LNCaP clone FGC (cell line): ENCODE results near the gene PXT1.

Source experiments
- DNase-seq: peaks from one replicate; pipeline ENCODE4 v3.0.0-alpha.2; 2011; ENCODE audit warnings: low read depth
- H3K4me3 ChIP-seq: 2 replicates; pipeline ENCODE4 v1.5.1; 2011; ENCODE audit warnings: mild to moderate bottlenecking, low read depth, low read length, control low read depth
- CTCF ChIP-seq: IDR thresholded peaks from 2 replicates; pipeline ENCODE4 v1.5.1; 2012; ENCODE audit warnings: mild to moderate bottlenecking; ENCODE audit not compliant: control insufficient read depth, insufficient read depth; ENCODE audit errors: extremely low read depth

The PXT1 gene

GRCh38 chr6:36353411-36353915 lies 89.2 kb downstream of the PXT1 start:
- TF ChIP-seq CTCF, result no peak
- H3K4me3 ChIP-seq, result no peak overlapping the region
- DNase-seq, result no peak

GRCh38 chr6:36352477-36353157 lies 90.0 kb downstream of the PXT1 start:
- TF ChIP-seq CTCF, result no peak
- H3K4me3 ChIP-seq, result no peak overlapping the region
- DNase-seq, result no peak

- no peak for TF ChIP-seq CTCF
- H3K4me3 ChIP-seq, result no peak overlapping the region
- DNase-seq, result no peak
These were observed 91.7 kb downstream of the PXT1 start for GRCh38 chr6:36350681-36351571.

- no peak overlapping the region for H3K4me3 ChIP-seq
- no peak for TF ChIP-seq CTCF
- no peak for DNase-seq
These were observed 92.6 kb downstream of the PXT1 start for GRCh38 chr6:36350082-36350481.

GRCh38 chr6:36349240-36349639 lies 93.4 kb downstream of the PXT1 start:
- peak; percentile 97 for DNase-seq
- H3K4me3 ChIP-seq, result no peak overlapping the region
- TF ChIP-seq CTCF, result no peak

GRCh38 chr6:36347621-36348020 lies 95.0 kb downstream of the PXT1 start:
- DNase-seq, result no peak
- no peak overlapping the region for H3K4me3 ChIP-seq
- no peak for TF ChIP-seq CTCF
